Sigmoid colon (tissue), 7 donors: ENCODE data around the gene C17orf107. TPM values are rescaled to one million over a fixed set of nuclear protein-coding genes. Genes with fewer than 3 reads are reported as not detected.

Experiments used
- DNase-seq: peaks from one replicate; pipeline ENCODE4 v3.0.0-alpha.2; 2019
- H3K27ac ChIP-seq, 4 donors: fragments of 200-600 bp; sonication (generic); one replicate each; pipeline ENCODE4 v1.5.1; 2016 to 2019; ENCODE audit warnings: mild to moderate bottlenecking in 1 of 4
- H3K27me3 ChIP-seq, 3 donors: fragments of 200-600 bp; sonication (generic); one replicate each; pipeline ENCODE4 v1.5.1; 2019; ENCODE audit warnings: mild to moderate bottlenecking in 1 of 3
- H3K36me3 ChIP-seq, 4 donors: fragments of 200-600 bp; sonication (generic); one replicate each; pipeline ENCODE4 v1.5.1; 2016 to 2019
- H3K4me1 ChIP-seq, 4 donors: fragments of 200-600 bp; sonication (generic); one replicate each; pipeline ENCODE4 v1.5.1; 2017 to 2019
- H3K4me3 ChIP-seq, 4 donors: fragments of 200-600 bp; sonication (generic); one replicate each; pipeline ENCODE4 v1.5.1; 2017 to 2019; ENCODE audit warnings: mild to moderate bottlenecking in 2 of 4, moderate library complexity in 1 of 4
- H3K9me3 ChIP-seq, 4 donors: fragments of 200-600 bp in 3 of 4; sonication (generic) in 3 of 4; one replicate each; pipeline versions ENCODE4 v1.5.1 to v1.6.1; 2013 to 2019
- CTCF ChIP-seq, 4 experiments: fragments of 450-650 bp in 3 of 4; fragments of 200-600 bp in 1 of 4; IDR thresholded peaks; one replicate each; pipeline ENCODE4 v1.5.1; 2016 to 2019; ENCODE audit warnings: antibody characterized with exemption in 4 of 4, mild to moderate bottlenecking in 3 of 4, moderate library complexity in 2 of 4
- EP300 ChIP-seq, 4 donors: sonication (generic); formaldehyde crosslinking; IDR thresholded peaks; one replicate each; pipeline ENCODE4 v1.6.1; 2017; ENCODE audit warnings: antibody characterized with exemption in 4 of 4
- POLR2A ChIP-seq, 2 donors: fragments of 450-650 bp; IDR thresholded peaks; one replicate each; pipeline ENCODE4 v1.6.1; 2016; ENCODE audit warnings: antibody characterized with exemption in 2 of 2, mild to moderate bottlenecking in 2 of 2, moderate library complexity in 2 of 2
- POLR2AphosphoS5 ChIP-seq, 4 donors: sonication (generic); formaldehyde crosslinking; IDR thresholded peaks; one replicate each; pipeline ENCODE4 v1.6.1; 2017; ENCODE audit warnings: antibody characterized with exemption in 4 of 4
- WGBS, 2 donors: extraction: QIAGEN DNeasy Blood & Tissue Kit; methylation state at CpG; one replicate each; pipeline ENCODE4 v1.1.7; 2013; 5-methylcytosine and 5-hydroxymethylcytosine counted together
- intact Hi-C: fragments of 100-400 bp; cut with DNase I; formaldehyde crosslinking; loops from one replicate; pipeline ENCODE4 v1.15.1; 2023
- polyA plus RNA-seq, 3 donors: library from polyadenylated mRNA; stranded (reverse); fragments of 200-250 nt; gene quantifications; one replicate each; pipeline ENCODE4 v1.2.3, GENCODE V29; 2013
- total RNA-seq, 4 donors: library from RNA; depleted of rRNA; stranded (reverse); fragments of >200 nt; gene quantifications; one replicate each; pipeline ENCODE4 v1.1.0, GENCODE V29; 2016
- donor health status: healthy with polysubstance abuse.
- donor health status: Bipolar disorder and iron deficiency.
- donor health status: healthy.

The C17orf107 gene
- total and polyA plus RNA-seq, 7 donors = under 0.01 to 2.8 (median 0.71) TPM

DNA sequence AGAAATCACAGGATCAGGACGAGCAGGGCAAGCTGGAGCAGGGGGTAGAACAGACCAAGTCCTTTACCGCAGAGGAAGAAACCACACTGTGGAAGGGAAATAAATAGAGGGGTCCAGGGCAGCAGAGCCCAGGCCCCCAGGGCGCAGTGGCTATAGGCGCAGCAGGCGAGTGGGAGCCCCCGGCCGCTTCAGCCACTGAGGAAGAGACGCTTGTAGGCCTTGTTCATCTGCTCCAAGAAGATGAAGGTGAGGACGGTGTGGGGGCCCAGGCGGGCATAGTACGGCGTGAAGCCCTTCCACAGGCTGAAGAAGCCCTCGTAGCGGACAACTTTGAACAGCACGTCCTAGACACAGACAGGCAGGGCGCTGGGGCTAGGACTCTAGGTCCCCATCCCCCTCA is 38.2 kb downstream of the C17orf107 start:
- Histone ChIP-seq H3K4me3 (no peak overlapping the region), H3K4me1 (peaks cover 0 to 49% (median 40%) of the 10 kb centered on the region in 4 donors), H3K36me3 (peaks cover 13 to 33% (median 19%) of the 10 kb centered on the region in 4 donors), H3K27me3 (no peaks in the 10 kb centered on the region), H3K27ac (peak overlapping the region in 2 of 4 donors; percentile 96), H3K9me3 (no peaks in the 10 kb centered on the region)
- intact Hi-C loops = no loop called here
- no peak for TF ChIP-seq EP300 (IDR thresholded peaks at IDR 0.05)
- TF ChIP-seq POLR2AphosphoS5 (IDR thresholded peaks at IDR 0.05) = no peak
- no peak for TF ChIP-seq POLR2A (IDR thresholded peaks at IDR 0.05)
- no peak for TF ChIP-seq CTCF (IDR thresholded peaks at IDR 0.05)
- no peak for DNase-seq
- 94 to 97% methylated on average over 16 of the region's 16 CpGs for WGBS, 2 donors

- Histone ChIP-seq H3K36me3 (peaks cover 14 to 39% (median 23%) of the 10 kb centered on the region in 4 donors), H3K4me1 (peaks cover 0 to 54% (median 42%) of the 10 kb centered on the region in 4 donors), H3K9me3 (no peaks in the 10 kb centered on the region), H3K4me3 (peak overlapping the region in 1 of 4 donors; percentile 83), H3K27ac (peak overlapping the region; percentile 91 to 96 (median 94)), H3K27me3 (no peaks in the 10 kb centered on the region)
- TF ChIP-seq POLR2AphosphoS5 (IDR thresholded peaks at IDR 0.05) (no peak), POLR2A (IDR thresholded peaks at IDR 0.05) (no peak), CTCF (IDR thresholded peaks at IDR 0.05) (no peak), EP300 (IDR thresholded peaks at IDR 0.05) (no peak)
- no peak for DNase-seq
- intact Hi-C loops = no loop called here
- 90 to 96% methylated on average over 11 of the region's 11 CpGs for WGBS, 2 donors
These were observed 38.7 kb downstream of the C17orf107 start for GRCh38 chr17:4938069-4938491.

DNA sequence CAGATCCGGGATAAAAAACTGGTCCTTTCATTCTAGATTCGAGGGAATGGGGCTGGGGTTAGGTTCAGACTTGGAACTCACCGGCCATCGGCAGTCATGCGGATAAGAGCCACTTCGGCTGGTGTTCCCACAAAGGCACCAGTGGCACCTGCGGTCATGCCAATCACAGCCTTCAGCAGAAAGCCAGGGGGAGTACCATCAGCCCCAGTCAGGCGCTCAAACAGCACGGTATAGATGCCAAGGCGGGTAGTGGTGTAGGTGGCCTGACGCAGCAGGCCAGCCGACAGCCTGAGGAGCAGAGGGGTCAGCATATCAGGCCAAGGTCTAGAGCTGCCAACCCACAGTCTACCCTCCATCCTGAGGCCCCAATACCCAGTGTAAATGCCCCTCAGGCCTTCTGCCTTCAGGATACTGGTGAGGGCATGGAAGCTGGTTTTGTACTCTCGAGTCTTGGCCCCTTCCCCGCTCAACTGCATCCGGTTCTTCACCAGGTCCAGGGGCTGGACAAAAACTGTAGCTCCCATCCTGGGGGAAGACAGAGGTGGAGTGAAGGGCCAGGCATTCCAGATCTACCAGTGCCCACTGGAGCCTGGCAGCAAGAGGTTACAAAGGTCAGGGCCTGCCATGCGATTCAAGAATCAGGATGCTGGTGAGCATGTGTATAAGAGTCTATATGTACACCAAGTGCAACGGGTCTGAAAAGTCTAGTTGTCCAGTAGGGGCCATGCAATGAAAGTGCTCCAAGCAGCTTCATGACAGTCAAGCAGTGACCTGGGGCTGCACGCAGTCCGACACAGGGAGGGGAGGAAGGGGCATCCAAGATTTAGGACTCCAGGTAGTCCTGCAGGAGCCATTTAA is 39.6 kb downstream of the C17orf107 start:
- peak overlapping the region; percentile 62 to 83 (median 73) for H3K4me3 ChIP-seq
- peak overlapping the region; percentile 91 to 96 (median 94) for H3K27ac ChIP-seq
- intact Hi-C loops = loop anchor here (1.0 kb wide), 1 partner anchor 48 kb away; the partner anchor contains the start of gene CAMTA2
- 30 to 59% methylated on average over 19 of the region's 19 CpGs for WGBS, 2 donors
- TF ChIP-seq POLR2A (IDR thresholded peaks at IDR 0.05) (no peak), POLR2AphosphoS5 (IDR thresholded peaks at IDR 0.05) (no peak)
- peaks cover 20 to 46% (median 30%) of the 10 kb centered on the region in 4 donors for H3K36me3 ChIP-seq
- DNase-seq = no peak
- no peaks in the 10 kb centered on the region for H3K9me3 ChIP-seq
- H3K4me1 ChIP-seq = peaks cover 0 to 53% (median 40%) of the 10 kb centered on the region in 4 donors
- no peaks in the 10 kb centered on the region for H3K27me3 ChIP-seq

GRCh38 chr17:4939546-4939795 is 40.1 kb downstream of the C17orf107 start:
- DNase-seq = peak; percentile 81
- TF ChIP-seq EP300 (IDR thresholded peaks at IDR 0.05) (no peak), POLR2AphosphoS5 (IDR thresholded peaks at IDR 0.05) (no peak), CTCF (IDR thresholded peaks at IDR 0.05) (no peak), POLR2A (IDR thresholded peaks at IDR 0.05) (no peak)
- H3K27me3 ChIP-seq = no peaks in the 10 kb centered on the region
- no peaks in the 10 kb centered on the region for H3K9me3 ChIP-seq
- intact Hi-C loops = loop anchor here (1.0 kb wide), 1 partner anchor 48 kb away; the partner anchor contains the start of gene CAMTA2
- peaks cover 0 to 53% (median 39%) of the 10 kb centered on the region in 4 donors for H3K4me1 ChIP-seq
- 0% methylated on average over 16 of the region's 16 CpGs for WGBS, 2 donors
- peaks cover 23 to 52% (median 33%) of the 10 kb centered on the region in 4 donors for H3K36me3 ChIP-seq
- peak overlapping the region; percentile 91 to 96 (median 94) for H3K27ac ChIP-seq
- peak overlapping the region; percentile 62 to 83 (median 73) for H3K4me3 ChIP-seq
